GM12801 (cell line): ENCODE data around the gene SMIM1.

Experiments used
- CTCF ChIP-seq: IDR thresholded peaks from one replicate; pipeline ENCODE4 v1.5.1; 2011; ENCODE audit warnings: control low read depth; ENCODE audit not compliant: insufficient read length; ENCODE audit errors: extremely low read depth

Gene SMIM1

DNA sequence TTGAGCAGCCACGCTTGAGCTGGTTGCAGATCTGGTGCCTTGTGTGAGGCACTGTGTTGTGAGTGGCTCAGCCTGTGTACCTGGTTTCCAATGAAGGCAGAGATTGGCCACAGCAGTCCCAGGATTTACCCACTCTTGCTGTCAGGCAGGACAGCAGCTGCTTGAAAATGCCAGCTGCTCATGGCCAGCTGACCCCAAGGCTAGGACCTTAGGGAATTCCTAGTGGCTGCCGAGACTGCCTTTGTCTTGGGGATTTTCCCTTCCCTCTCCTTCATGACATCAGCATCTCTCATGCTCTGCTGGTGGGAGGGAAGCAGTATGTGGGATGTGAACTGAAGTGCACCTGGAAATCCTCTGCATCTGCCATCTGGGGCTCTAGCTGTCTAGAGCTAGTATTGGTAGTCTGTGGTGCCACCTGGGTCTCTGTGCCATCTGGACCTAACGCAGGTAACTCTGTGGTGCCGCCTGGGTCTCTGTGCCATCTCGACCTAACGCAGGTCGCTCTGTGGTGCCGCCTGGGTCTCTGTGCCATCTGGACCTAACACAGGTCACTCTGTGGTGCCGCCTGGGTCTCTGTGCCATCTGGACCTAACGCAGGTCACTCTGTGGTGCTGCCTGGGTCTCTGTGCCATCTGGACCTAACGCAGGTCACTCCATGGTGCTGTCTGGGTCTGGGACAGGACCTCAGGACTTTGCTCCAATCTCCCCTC is 27.6 kb downstream of the SMIM1 start:
- TF ChIP-seq CTCF: no peak

DNA sequence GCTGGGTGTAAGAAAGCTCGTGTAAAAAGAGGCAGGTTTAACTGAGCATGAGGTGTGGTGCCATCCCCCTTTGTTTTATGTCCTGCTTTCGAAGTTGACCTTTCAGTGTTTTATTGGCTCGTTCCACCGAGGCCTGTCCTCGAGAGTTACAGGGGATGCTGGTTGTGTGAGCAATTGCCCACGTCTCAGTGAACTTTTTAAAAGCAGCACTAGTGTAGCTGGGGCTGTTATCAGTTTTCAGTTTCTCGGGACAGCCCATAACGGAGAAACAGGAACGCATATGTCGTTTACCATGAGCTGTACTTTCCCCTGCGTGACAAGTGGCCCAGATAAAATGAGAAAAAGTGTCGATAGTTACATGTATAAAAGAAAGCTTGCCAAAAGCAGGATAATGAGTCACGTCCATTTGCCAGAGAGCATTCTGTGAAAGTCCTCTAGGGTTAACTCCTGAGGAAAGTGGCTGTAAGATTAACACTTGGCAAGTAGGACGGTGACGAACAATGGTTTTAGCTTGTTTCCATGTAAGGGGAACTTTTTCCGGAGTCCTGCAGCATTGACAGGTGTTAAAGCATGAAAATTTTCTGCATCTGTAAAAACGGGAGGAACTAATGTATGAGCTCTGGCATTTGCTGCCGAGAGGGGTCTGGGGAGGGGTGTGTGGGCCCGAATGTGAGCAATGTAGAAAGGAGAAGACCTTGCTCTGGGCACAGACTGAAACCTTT is 31.5 kb downstream of the SMIM1 start:
- TF ChIP-seq CTCF: no peak

GRCh38 chr1:3805038-3805437 is 32.5 kb downstream of the SMIM1 start:
- no peak for TF ChIP-seq CTCF

GRCh38 chr1:3807769-3808168 is 35.2 kb downstream of the SMIM1 start:
- no peak for TF ChIP-seq CTCF

DNA sequence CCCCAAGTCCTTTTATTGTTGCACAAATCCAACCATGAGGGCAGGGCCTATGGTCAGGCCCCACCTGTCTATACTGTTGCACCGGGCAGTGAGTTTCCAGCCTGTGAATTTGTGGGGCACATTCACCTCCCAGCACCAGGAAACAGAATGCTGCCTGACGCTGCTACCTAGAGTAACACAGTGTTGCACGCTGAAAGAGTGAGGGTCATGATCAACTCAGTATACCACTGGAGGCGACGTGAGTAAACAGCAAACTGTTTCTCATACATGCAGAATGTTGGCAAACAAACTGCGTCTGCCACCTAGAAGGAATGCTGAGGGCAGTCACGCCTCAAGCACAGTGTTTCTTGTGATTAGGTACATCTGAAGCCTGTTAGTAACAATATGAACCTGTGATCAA is 37.1 kb downstream of the SMIM1 start:
- no peak for TF ChIP-seq CTCF

- no peak for TF ChIP-seq CTCF
Observed at GRCh38 chr1:3811595-3811911, 39.0 kb downstream of the SMIM1 start.

DNA sequence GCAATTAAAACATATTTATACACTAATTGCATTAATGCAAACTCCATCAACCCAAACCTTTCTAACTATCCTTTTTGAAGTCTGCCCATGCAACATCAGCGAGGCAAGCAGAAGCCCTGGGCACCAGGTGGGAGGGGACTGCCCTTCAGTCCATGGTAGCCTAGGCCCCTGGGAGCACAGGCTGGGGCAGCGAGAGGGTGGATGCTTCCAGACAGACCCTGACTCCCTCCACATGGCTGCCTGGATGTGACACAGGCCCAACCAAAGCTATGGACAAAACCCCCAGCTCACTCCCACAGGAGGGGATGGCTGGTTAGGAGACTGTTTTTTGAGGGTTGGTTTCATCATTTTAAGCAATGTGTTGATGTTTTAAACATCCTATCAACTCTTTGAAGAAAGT is 41.5 kb downstream of the SMIM1 start:
- no peak for TF ChIP-seq CTCF
